Smooth muscle cell (in vitro differentiated cells): ENCODE measurements around the gene DOC2B. TPM values are rescaled to one million over a fixed set of nuclear protein-coding genes. Genes with fewer than 3 reads are reported as not detected.

ENCODE experiments used
- DNase-seq: peaks from one replicate; lab custom pipeline; 2025; ENCODE audit not compliant: unreplicated experiment; lab: John Stamatoyannopoulos, UW
- H2AFZ ChIP-seq: fragments of 200-600 bp; sonication (generic); 2 replicates; pipeline ENCODE4 v1.6.0; 2016; ENCODE audit warnings: antibody characterized with exemption, low read depth, mild to moderate bottlenecking
- H3F3A ChIP-seq: fragments of 200-600 bp; sonication (generic); 2 replicates; pipeline ENCODE4 v1.6.0; 2017; ENCODE audit warnings: antibody characterized with exemption, low read depth
- H3K27ac ChIP-seq: fragments of 200-600 bp; sonication (generic); 2 replicates; pipeline ENCODE4 v1.5.1; 2016; ENCODE audit warnings: low read depth, mild to moderate bottlenecking
- H3K27me3 ChIP-seq: fragments of 200-600 bp; sonication (generic); 2 replicates; pipeline ENCODE4 v1.6.1; 2016; ENCODE audit warnings: low read depth, mild to moderate bottlenecking
- H3K36me3 ChIP-seq: fragments of 200-600 bp; sonication (generic); 2 replicates; pipeline ENCODE4 v1.5.1; 2016; ENCODE audit warnings: low read depth
- H3K4me1 ChIP-seq: fragments of 200-600 bp; sonication (generic); 2 replicates; pipeline ENCODE4 v1.5.1; 2016; ENCODE audit warnings: low read depth
- H3K4me2 ChIP-seq: fragments of 200-600 bp; sonication (generic); 2 replicates; pipeline ENCODE4 v1.6.0; 2016; ENCODE audit warnings: mild to moderate bottlenecking
- H3K4me3 ChIP-seq: fragments of 200-600 bp; sonication (generic); 2 replicates; pipeline ENCODE4 v1.5.1; 2016; ENCODE audit warnings: mild to moderate bottlenecking
- H3K79me2 ChIP-seq: fragments of 200-600 bp; sonication (generic); 2 replicates; pipeline ENCODE4 v1.6.0; 2016; ENCODE audit warnings: low read depth, mild to moderate bottlenecking
- H3K9ac ChIP-seq: fragments of 200-600 bp; sonication (generic); 2 replicates; pipeline ENCODE4 v1.6.0; 2016; ENCODE audit warnings: low read depth
- H3K9me3 ChIP-seq: fragments of 200-600 bp; sonication (generic); replicated peaks from 2 replicates; pipeline ENCODE4 v1.5.1; 2016; ENCODE audit warnings: low read depth
- H4K20me1 ChIP-seq: fragments of 200-600 bp; sonication (generic); 2 replicates; pipeline ENCODE4 v1.6.0; 2016; ENCODE audit warnings: low read depth
- WGBS: methylation state at CpG from one replicate; pipeline ENCODE4 v1.1.7; 2016; ENCODE audit warnings: low lambda C conversion rate; 5-methylcytosine and 5-hydroxymethylcytosine counted together
- polyA plus RNA-seq: library from polyadenylated mRNA; unstranded; fragments of >200 nt; fragmentation: Nextera tagmentation; extraction: Ambion mirVana; gene quantifications from 2 replicates; pipeline ENCODE4 v1.2.1, GENCODE V29; 2016
- total RNA-seq: library from RNA; depleted of rRNA; stranded (reverse); fragments of >200 nt; gene quantifications from 2 replicates; pipeline ENCODE4 v1.2.3, GENCODE V29; 2014
- TF ChIP-seq, protein P1 (sequence below): fragments of 200-600 bp; sonication (generic); IDR thresholded peaks from 2 replicates; pipeline ENCODE4 v1.5.1; 2017; ENCODE audit warnings: borderline replicate concordance, mild to moderate bottlenecking, antibody characterized with exemption; ENCODE audit not compliant: insufficient read depth, poor library complexity, severe bottlenecking

The DOC2B gene
- total and polyA plus RNA-seq, 2 experiments from 2014 or later = 0.24 to 0.27 TPM

DNA sequence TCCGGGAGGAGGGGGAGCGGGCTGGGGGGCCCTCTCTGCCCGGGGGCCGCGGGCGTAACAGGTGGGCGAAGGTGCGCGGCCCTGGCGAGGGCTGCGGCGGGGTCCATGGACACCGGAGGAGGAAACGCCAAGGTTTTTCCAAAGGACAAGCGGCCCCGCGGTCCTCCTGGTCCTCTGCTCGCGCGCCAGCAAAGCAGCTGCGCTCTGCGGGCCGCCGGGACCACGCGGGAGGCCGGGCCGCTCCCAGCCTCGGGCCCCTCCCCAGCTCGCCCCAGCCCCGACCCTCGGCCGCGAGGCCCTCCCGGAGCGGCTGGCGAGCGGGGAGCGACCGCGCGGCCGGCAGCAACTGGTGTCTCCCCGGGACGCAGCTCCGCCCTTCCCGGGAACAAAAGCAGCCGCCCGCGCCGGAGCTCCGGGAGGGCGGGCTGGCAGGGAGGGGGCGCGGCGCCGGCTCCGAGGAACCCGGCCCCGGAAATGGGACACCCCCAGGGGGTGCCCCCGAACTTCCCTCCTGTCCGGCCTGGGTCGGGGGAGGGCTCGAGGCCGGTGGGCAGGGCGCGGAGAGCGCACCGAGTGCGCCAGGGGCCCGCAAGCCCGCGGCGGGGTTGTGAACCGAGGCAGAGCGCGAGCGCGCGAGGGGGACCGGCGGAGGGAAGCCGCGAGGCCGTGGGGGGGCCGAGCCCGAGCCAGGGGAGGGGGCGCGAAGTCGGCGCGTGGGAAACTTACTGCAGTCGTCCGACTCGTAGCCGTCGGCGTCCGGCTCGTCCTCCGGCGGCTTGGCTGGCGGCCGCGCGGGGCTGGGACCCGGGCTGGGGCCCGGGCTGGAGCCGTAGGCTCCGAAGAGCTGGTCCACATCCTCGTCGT, 837 bp downstream of the DOC2B start:
- H3K9me3 ChIP-seq = no peaks in the 10 kb centered on the region
- no peak overlapping the region for H3K27ac ChIP-seq
- TF ChIP-seq, protein P1, sequence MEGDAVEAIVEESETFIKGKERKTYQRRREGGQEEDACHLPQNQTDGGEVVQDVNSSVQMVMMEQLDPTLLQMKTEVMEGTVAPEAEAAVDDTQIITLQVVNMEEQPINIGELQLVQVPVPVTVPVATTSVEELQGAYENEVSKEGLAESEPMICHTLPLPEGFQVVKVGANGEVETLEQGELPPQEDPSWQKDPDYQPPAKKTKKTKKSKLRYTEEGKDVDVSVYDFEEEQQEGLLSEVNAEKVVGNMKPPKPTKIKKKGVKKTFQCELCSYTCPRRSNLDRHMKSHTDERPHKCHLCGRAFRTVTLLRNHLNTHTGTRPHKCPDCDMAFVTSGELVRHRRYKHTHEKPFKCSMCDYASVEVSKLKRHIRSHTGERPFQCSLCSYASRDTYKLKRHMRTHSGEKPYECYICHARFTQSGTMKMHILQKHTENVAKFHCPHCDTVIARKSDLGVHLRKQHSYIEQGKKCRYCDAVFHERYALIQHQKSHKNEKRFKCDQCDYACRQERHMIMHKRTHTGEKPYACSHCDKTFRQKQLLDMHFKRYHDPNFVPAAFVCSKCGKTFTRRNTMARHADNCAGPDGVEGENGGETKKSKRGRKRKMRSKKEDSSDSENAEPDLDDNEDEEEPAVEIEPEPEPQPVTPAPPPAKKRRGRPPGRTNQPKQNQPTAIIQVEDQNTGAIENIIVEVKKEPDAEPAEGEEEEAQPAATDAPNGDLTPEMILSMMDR = no peak
- peak overlapping the region; percentile 86 for H3K4me2 ChIP-seq
- DNase-seq = no peak
- no peak overlapping the region for H3K9ac ChIP-seq
- peaks cover 69% of the 10 kb centered on the region for H3K27me3 ChIP-seq
- H4K20me1 ChIP-seq = no peaks in the 10 kb centered on the region
- H2AFZ ChIP-seq = peak overlapping the region; percentile 43
- 0% methylated on average over 21 of the region's 112 CpGs for WGBS
- H3K36me3 ChIP-seq = no peaks in the 10 kb centered on the region
- H3K4me3 ChIP-seq = peak overlapping the region; percentile 49
- H3K79me2 ChIP-seq = no peaks in the 10 kb centered on the region
- H3F3A ChIP-seq = no peaks in the 10 kb centered on the region
- peaks cover 3% of the 10 kb centered on the region for H3K4me1 ChIP-seq

DNA sequence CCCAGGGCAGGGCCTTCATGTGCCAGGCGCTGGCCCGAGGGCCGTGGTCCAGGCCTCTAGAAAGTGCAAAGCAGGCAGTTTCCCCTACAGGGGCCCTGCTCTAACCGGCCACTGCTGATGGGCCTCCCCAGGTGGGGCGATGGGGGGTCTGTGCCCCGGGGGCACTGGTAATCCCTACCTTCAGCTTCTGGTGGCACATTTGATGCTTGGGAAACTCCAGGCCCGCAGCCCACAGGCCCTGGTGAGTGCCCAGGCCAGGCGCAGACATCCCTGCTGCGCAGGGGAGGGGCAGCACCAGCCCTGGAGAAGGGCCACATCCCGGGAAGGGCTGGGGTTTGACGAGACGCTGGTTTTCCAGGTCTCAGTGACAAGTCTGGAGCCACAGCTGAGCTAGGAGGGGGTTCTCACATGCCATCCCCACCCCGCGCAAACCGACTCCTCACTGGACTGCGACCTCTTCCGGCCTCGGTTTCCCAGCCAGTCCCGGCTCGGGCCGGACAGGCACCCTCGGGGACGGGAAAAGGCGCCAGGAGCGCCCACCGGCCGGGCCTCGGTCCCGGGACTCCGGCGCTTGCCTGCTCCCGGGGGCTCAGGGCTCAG, 1.6 kb downstream of the DOC2B start:
- TF ChIP-seq, protein P1 = no peak
- Histone ChIP-seq H4K20me1 (no peaks in the 10 kb centered on the region), H3K9ac (no peak overlapping the region), H3K9me3 (no peaks in the 10 kb centered on the region), H3K4me1 (peaks cover 3% of the 10 kb centered on the region), H2AFZ (no peak overlapping the region), H3K27me3 (peaks cover 63% of the 10 kb centered on the region), H3K27ac (no peak overlapping the region), H3K4me2 (peak overlapping the region; percentile 86), H3F3A (no peaks in the 10 kb centered on the region), H3K4me3 (peak overlapping the region; percentile 49), H3K79me2 (no peaks in the 10 kb centered on the region), H3K36me3 (no peaks in the 10 kb centered on the region)
- WGBS = 27% methylated on average over 28 of the region's 32 CpGs
- DNase-seq = no peak

DNA sequence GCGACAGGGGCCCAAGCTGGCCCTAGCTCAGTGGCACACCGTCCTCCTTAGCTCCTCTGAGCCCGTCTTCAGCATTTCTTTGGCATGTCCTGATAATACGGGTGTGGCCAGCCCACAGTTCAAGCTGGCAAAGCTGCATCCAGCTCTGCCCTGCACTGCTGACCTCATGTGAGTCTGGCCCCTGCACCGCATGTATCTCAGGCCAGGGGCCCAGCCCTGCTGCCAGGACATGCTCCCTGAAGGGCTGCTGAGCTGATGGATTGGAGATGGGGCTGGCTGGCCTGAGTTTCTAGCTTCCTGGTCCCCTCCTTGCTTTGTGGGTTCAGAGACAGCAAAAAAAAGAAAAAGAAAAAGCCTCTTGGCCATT, 2.4 kb downstream of the DOC2B start:
- H3K4me3 ChIP-seq = no peak overlapping the region
- no peak overlapping the region for H3K4me2 ChIP-seq
- H3F3A ChIP-seq = no peaks in the 10 kb centered on the region
- TF ChIP-seq, protein P1 = no peak
- no peak overlapping the region for H2AFZ ChIP-seq
- H3K27ac ChIP-seq = no peak overlapping the region
- peaks cover 57% of the 10 kb centered on the region for H3K27me3 ChIP-seq
- H3K9me3 ChIP-seq = no peaks in the 10 kb centered on the region
- H3K36me3 ChIP-seq = no peaks in the 10 kb centered on the region
- H3K9ac ChIP-seq = no peak overlapping the region
- no peaks in the 10 kb centered on the region for H3K79me2 ChIP-seq
- DNase-seq = no peak
- 55% methylated on average over 5 of the region's 5 CpGs for WGBS
- H4K20me1 ChIP-seq = no peaks in the 10 kb centered on the region
- peaks cover 3% of the 10 kb centered on the region for H3K4me1 ChIP-seq
